GM19351 (cell line): ENCODE results near the gene CCDC192.
"Not testable (repeated sequence)": the region's sequence is repeated elsewhere in the genome, so short reads cannot be mapped to it uniquely, and the experiment has no call there.

ENCODE experiments used
- ATAC-seq: cut with Tn5 transposase; IDR thresholded peaks from one replicate; pipeline ENCODE4 v1.9.1; 2021; ENCODE audit warnings: mild to moderate bottlenecking, moderate library complexity; ENCODE audit not compliant: unreplicated experiment

Gene CCDC192

GRCh38 chr5:127839496-127840197 lies 136.5 kb downstream of the CCDC192 start:
- peak; percentile 51 for ATAC-seq

GRCh38 chr5:127840198-127840524 lies 137.0 kb downstream of the CCDC192 start:
- ATAC-seq = peak; percentile 83

- ATAC-seq = no peak
Measured at GRCh38 chr5:127840809-127841208, 137.6 kb downstream of the CCDC192 start.

- ATAC-seq = no peak
Measured at GRCh38 chr5:127844581-127845021, 141.4 kb downstream of the CCDC192 start.

GRCh38 chr5:127846884-127847283 lies 143.7 kb downstream of the CCDC192 start:
- ATAC-seq = no peak

- ATAC-seq = not testable (repeated sequence)
Measured at GRCh38 chr5:127847641-127848040, 144.4 kb downstream of the CCDC192 start.

GRCh38 chr5:127848098-127848497 lies 144.9 kb downstream of the CCDC192 start:
- no peak for ATAC-seq

- ATAC-seq = no peak
Measured at GRCh38 chr5:127849408-127849807, 146.2 kb downstream of the CCDC192 start.

- no peak for ATAC-seq
Measured at GRCh38 chr5:127849891-127850290, 146.7 kb downstream of the CCDC192 start.

- ATAC-seq = no peak
Measured at GRCh38 chr5:127851964-127852363, 148.8 kb downstream of the CCDC192 start.

GRCh38 chr5:127854520-127854919 lies 151.3 kb downstream of the CCDC192 start:
- no peak for ATAC-seq

GRCh38 chr5:127856292-127856691 lies 153.1 kb downstream of the CCDC192 start:
- ATAC-seq = peak; percentile 53

GRCh38 chr5:127858116-127858784 lies 155.1 kb downstream of the CCDC192 start:
- ATAC-seq = no peak

GRCh38 chr5:127860291-127860690 lies 157.1 kb downstream of the CCDC192 start:
- ATAC-seq = no peak

GRCh38 chr5:127863161-127863560 lies 160.0 kb downstream of the CCDC192 start:
- no peak for ATAC-seq

GRCh38 chr5:127863610-127864395 lies 160.6 kb downstream of the CCDC192 start:
- ATAC-seq = no peak

- ATAC-seq = no peak
Measured at GRCh38 chr5:127864511-127864910, 161.3 kb downstream of the CCDC192 start.

- ATAC-seq = peak; percentile 53
Measured at GRCh38 chr5:127865273-127865672, 162.1 kb downstream of the CCDC192 start.

- ATAC-seq = no peak
Measured at GRCh38 chr5:127867022-127867783, 164.0 kb downstream of the CCDC192 start.

GRCh38 chr5:127870914-127871313 lies 167.7 kb downstream of the CCDC192 start:
- ATAC-seq = peak; percentile 52
